Activated CD8-positive, alpha-beta T cell treated with anti-CD3 and anti-CD28 coated beads for 36 hours (primary cell): ENCODE results near the gene SLC5A9. TPM values are rescaled to one million over a fixed set of nuclear protein-coding genes. Genes with fewer than 3 reads are reported as not detected.
A peak's percentile ranks its signal among the peaks of the same experiment; 100 is the strongest.

Source experiments
- ATAC-seq: fragments of 200-7000 bp; cut with Tn5 transposase; one replicate; pipeline ENCODE4 v1.10.0; 2021; ENCODE audit warnings: mild to moderate bottlenecking, moderate library complexity
- CTCF ChIA-PET: fragments of 350-600 bp; sonication (Branson Sonifier 250); formaldehyde crosslinking; loops from one replicate; lab custom pipeline; 2021; ENCODE audit warnings: antibody characterized with exemption; lab: Charles Lee
- POLR2A ChIA-PET: fragments of 350-600 bp; sonication (Branson Sonifier 250); formaldehyde crosslinking; loops from one replicate; lab custom pipeline; 2021; ENCODE audit warnings: antibody characterized with exemption; lab: Charles Lee
- DNase-seq: peaks from one replicate; pipeline ENCODE4 v3.0.0-alpha.2; 2020
- H3K27ac Mint-ChIP-seq: one replicate; pipeline ENCODE4 v1.8.0; 2021; ENCODE audit warnings: mild to moderate bottlenecking, mixed read lengths
- H3K27me3 Mint-ChIP-seq: one replicate; pipeline ENCODE4 v1.8.0; 2021; ENCODE audit warnings: mixed read lengths
- H3K36me3 Mint-ChIP-seq: one replicate; pipeline ENCODE4 v1.8.0; 2021; ENCODE audit warnings: low read depth, mixed read lengths
- H3K4me1 Mint-ChIP-seq: one replicate; pipeline ENCODE4 v1.8.0; 2021; ENCODE audit warnings: low read depth, mixed read lengths
- H3K4me3 Mint-ChIP-seq: one replicate; pipeline ENCODE4 v1.8.0; 2021; ENCODE audit warnings: mild to moderate bottlenecking, moderate library complexity, mixed read lengths
- H3K9me3 Mint-ChIP-seq: one replicate; pipeline ENCODE4 v1.8.0; 2021; ENCODE audit warnings: mixed read lengths
- CTCF ChIP-seq: fragments of 200-600 bp; IDR thresholded peaks from one replicate; pipeline ENCODE4 v1.8.0; 2022; ENCODE audit warnings: antibody characterized with exemption, mild to moderate bottlenecking
- intact Hi-C: fragments of 100-400 bp; cut with micrococcal nuclease; formaldehyde crosslinking; loops from one replicate; pipeline ENCODE4 v1.10.0; 2022
- total RNA-seq, 2 experiments: library from RNA; stranded (reverse); gene quantifications; one replicate each; pipeline ENCODE4 v1.2.3, GENCODE V29; 2021

SLC5A9 gene
- total RNA-seq, 2 experiments from 2014 or later, result not detected

GRCh38 chr1:48233666-48234485, 11.4 kb downstream of the SLC5A9 start:
- H3K4me3 Mint-ChIP-seq, result no peak overlapping the region
- TF ChIP-seq CTCF, result no peak

GRCh38 chr1:48235652-48236051, 13.1 kb downstream of the SLC5A9 start:
- CTCF ChIA-PET, result interaction anchor here (1.0 to 2.6 kb wide), 11 partner anchors 9 to 238 kb away, joined by 3 to 14 read pairs (median 4); partner anchors contain the start of gene TRABD2B
- Mint-ChIP-seq H3K9me3 (no peaks in the 10 kb centered on the region), H3K27ac (no peak overlapping the region), H3K36me3 (no peaks in the 10 kb centered on the region), H3K4me3 (no peak overlapping the region), H3K4me1 (no peaks in the 10 kb centered on the region), H3K27me3 (no peaks in the 10 kb centered on the region)
- intact Hi-C loops, result loop anchor here (5.0 to 10.0 kb wide), 2 partner anchors 128 to 241 kb away; partner anchors contain the start of gene TRABD2B
- ATAC-seq (no peak), DNase-seq (no peak)
- TF ChIP-seq CTCF, result no peak
- POLR2A ChIA-PET, result no interaction called here

More at GRCh38 chr1:48233666-48234485, 11.4 kb downstream of the SLC5A9 start:
- H3K27me3 Mint-ChIP-seq, result no peaks in the 10 kb centered on the region
- ChIA-PET POLR2A (no interaction called here), CTCF (interaction anchor here (2.6 kb wide), 1 partner anchor 140 kb away, joined by 14 read pairs; no protein-coding TSS in a partner anchor)
- no peaks in the 10 kb centered on the region for H3K36me3 Mint-ChIP-seq
- ATAC-seq, result no peak
- intact Hi-C loops, result loop anchor here (10.0 kb wide), 1 partner anchor 239 kb away; the partner anchor contains the start of gene TRABD2B
- DNase-seq, result no peak
- no peaks in the 10 kb centered on the region for H3K4me1 Mint-ChIP-seq
- H3K27ac Mint-ChIP-seq, result no peak overlapping the region
- H3K9me3 Mint-ChIP-seq, result no peaks in the 10 kb centered on the region

GRCh38 chr1:48236716-48237470, 14.4 kb downstream of the SLC5A9 start:
- Mint-ChIP-seq H3K27me3 (no peaks in the 10 kb centered on the region), H3K36me3 (no peaks in the 10 kb centered on the region), H3K27ac (no peak overlapping the region), H3K9me3 (no peaks in the 10 kb centered on the region), H3K4me1 (no peaks in the 10 kb centered on the region), H3K4me3 (no peak overlapping the region)
- CTCF ChIA-PET, result interaction anchor here (0.6 to 2.6 kb wide), 10 partner anchors 8 to 156 kb away, joined by 3 to 14 read pairs (median 4); no protein-coding TSS in a partner anchor
- POLR2A ChIA-PET, result no interaction called here
- no peak for ATAC-seq
- peak; percentile 66 for TF ChIP-seq CTCF
- no peak for DNase-seq
- intact Hi-C loops, result loop anchor here (5.0 to 10.0 kb wide), 2 partner anchors 130 to 242 kb away; partner anchors contain the start of gene TRABD2B

GRCh38 chr1:48242141-48242736, 19.7 kb downstream of the SLC5A9 start:
- no peak for TF ChIP-seq CTCF
- no peak for ATAC-seq

More at GRCh38 chr1:48242141-48242736, 19.7 kb downstream of the SLC5A9 start:
- Mint-ChIP-seq H3K27me3 (no peaks in the 10 kb centered on the region), H3K36me3 (no peaks in the 10 kb centered on the region), H3K4me1 (no peaks in the 10 kb centered on the region), H3K4me3 (no peak overlapping the region), H3K27ac (no peak overlapping the region), H3K9me3 (no peaks in the 10 kb centered on the region)
- ChIA-PET CTCF (no interaction called here), POLR2A (no interaction called here)
- no peak for DNase-seq
- intact Hi-C loops, result no loop called here
